ENCODE data around the gene SPATA46. TPM values are rescaled to one million over a fixed set of nuclear protein-coding genes. Genes with fewer than 3 reads are reported as not detected.
"Not testable (repeated sequence)": the region's sequence is repeated elsewhere in the genome, so short reads cannot be mapped to it uniquely, and the experiment has no call there.

Gene SPATA46
- total RNA-seq, result not detected in 2 replicates

- Mint-ChIP-seq H3K27me3 (ENCODE audit: insufficient read depth) (no peaks in the 10 kb centered on the region), H3K27ac (no peak within 1 kb of the TSS), H3K36me3 (ENCODE audit: low read depth) (no peaks in the 10 kb centered on the region), H3K9me3 (no peaks in the 10 kb centered on the region), H3K4me1 (ENCODE audit: low read depth) (no peaks in the 10 kb centered on the region), H3K4me3 (no peak within 1 kb of the TSS)
- DNase-seq (ENCODE audit: low spot score), result no peak
- intact Hi-C loops (cut with micrococcal nuclease), result no loop called here
Measured at GRCh38 chr1:162376691-162377090, at the start of gene SPATA46. Gene SPATA46 (minus strand): TSS chr1:162376854. CDS start chr1:162376790, 64 bp downstream.

DNA sequence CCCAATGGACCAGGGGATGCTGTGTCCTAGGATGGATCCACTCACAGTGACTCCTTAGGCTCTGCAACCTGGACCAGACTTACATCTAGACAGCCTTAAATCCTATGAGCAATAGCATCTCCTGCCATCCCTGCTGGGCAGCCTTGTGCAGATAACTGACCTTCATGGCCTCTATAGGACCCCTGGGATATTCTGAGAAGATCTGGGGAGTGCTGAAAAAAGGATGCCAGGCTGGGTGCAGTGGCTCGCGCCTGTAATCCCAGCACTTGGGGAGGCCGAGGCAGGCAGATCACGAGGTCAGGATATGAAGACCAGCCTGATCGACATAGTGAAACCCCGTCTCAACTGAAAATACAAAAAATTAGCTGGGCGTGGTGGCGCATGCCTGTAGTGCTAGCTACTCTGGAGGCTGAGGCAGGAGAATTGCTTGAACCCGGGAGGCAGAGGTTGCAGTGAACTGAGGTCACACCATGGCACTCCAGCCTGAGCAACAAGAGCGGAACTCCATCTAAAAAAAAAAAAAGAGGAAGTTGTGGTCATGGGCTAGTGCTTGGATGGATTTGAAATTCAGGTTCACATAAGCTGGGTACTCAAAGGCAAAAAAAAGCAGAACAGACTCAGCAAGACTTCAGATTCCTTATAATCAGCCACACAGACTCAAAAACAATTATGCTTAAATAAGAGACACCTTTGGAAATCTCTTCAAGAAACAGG lies 46.2 kb upstream of the SPATA46 start:
- DNase-seq (ENCODE audit: low spot score), result no peak
- peaks cover 6% of the 10 kb centered on the region for H3K27me3 Mint-ChIP-seq (ENCODE audit: insufficient read depth)
- no peak overlapping the region for H3K4me3 Mint-ChIP-seq
- no peaks in the 10 kb centered on the region for H3K36me3 Mint-ChIP-seq (ENCODE audit: low read depth)
- no peak overlapping the region for H3K27ac Mint-ChIP-seq
- H3K4me1 Mint-ChIP-seq (ENCODE audit: low read depth), result no peaks in the 10 kb centered on the region
- no peaks in the 10 kb centered on the region for H3K9me3 Mint-ChIP-seq
- intact Hi-C loops (cut with micrococcal nuclease), result no loop called here

- H3K36me3 Mint-ChIP-seq (ENCODE audit: low read depth), result no peaks in the 10 kb centered on the region
- DNase-seq (ENCODE audit: low spot score), result no peak
- no peak overlapping the region for H3K4me3 Mint-ChIP-seq
- peaks cover 6% of the 10 kb centered on the region for H3K27me3 Mint-ChIP-seq (ENCODE audit: insufficient read depth)
- intact Hi-C loops (cut with micrococcal nuclease), result no loop called here
- no peaks in the 10 kb centered on the region for H3K4me1 Mint-ChIP-seq (ENCODE audit: low read depth)
- H3K9me3 Mint-ChIP-seq, result no peaks in the 10 kb centered on the region
- H3K27ac Mint-ChIP-seq, result no peak overlapping the region
Measured at GRCh38 chr1:162421258-162422164, 44.9 kb upstream of the SPATA46 start.

DNA sequence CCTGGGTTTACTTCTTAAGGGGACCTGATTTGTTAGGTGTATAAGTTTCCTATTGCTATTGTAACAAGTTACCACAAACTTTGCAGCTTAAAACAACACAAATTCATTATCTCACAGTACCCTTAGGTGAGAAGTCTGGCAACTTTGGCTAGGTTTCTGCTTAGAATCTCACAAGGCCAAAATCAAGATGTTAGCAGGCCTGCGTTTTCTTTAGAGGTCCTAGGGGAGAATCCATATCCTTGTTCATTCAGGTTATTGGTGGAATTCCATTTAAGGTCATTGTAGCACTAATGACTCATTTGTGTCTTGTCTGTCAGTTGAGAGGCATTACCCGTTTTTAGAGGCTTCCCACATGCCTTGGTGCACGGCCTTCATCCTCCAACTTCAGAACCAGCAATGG lies 43.5 kb upstream of the SPATA46 start:
- no peak for DNase-seq (ENCODE audit: low spot score)
- Mint-ChIP-seq H3K9me3 (no peaks in the 10 kb centered on the region), H3K27me3 (ENCODE audit: insufficient read depth) (peaks cover 6% of the 10 kb centered on the region), H3K4me3 (no peak overlapping the region), H3K27ac (no peak overlapping the region), H3K4me1 (ENCODE audit: low read depth) (no peaks in the 10 kb centered on the region), H3K36me3 (ENCODE audit: low read depth) (no peaks in the 10 kb centered on the region)
- intact Hi-C loops (cut with micrococcal nuclease), result no loop called here

DNA sequence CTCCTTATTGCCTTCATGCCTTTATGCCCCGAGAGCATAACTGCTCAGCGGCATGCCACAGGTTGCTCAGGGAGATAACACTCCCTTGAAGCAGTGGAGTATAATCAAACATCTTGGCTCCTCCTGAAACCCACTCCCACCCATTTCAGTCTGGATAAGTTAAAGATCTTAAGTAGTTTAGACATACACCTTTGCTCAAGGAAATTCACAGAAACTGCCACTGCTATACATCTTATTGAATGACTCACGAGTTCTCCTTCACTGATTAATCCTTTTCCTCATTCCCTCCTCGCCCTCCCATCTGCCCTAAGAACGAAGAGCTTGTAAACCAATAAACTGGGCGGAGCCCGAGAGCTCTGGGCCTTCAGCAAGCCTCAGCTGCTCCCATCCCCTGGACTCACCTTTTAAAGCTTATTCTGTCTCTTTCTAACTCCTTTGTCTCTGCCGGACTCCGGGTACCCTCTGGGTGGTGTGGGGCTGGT lies 42.8 kb upstream of the SPATA46 start:
- H3K9me3 Mint-ChIP-seq; H3K4me3 Mint-ChIP-seq; H3K27ac Mint-ChIP-seq; H3K27me3 Mint-ChIP-seq (ENCODE audit: insufficient read depth); DNase-seq (ENCODE audit: low spot score); H3K4me1 Mint-ChIP-seq (ENCODE audit: low read depth); H3K36me3 Mint-ChIP-seq (ENCODE audit: low read depth); intact Hi-C loops (cut with micrococcal nuclease): not testable (repeated sequence)

DNA sequence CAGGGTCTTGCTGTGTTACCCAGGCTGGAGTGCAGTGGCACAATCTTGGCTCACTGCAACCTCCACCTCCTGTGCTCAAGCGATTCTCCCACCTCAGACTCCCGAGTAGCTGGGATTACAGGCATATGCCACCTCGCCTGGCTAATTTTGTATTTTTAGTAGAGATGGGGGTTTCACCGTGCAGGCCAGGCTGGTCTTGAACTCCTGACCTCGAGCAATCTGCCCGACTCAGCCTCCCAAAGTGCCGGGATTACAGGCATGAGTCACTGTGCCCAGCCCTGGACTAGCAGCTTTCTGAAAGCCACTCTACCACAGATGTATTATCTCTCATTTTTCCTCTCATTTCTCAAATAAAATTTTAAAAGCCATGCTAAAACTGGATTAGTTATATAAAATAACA lies 41.9 kb upstream of the SPATA46 start:
- intact Hi-C loops (cut with micrococcal nuclease); H3K4me1 Mint-ChIP-seq (ENCODE audit: low read depth); H3K4me3 Mint-ChIP-seq; H3K9me3 Mint-ChIP-seq; DNase-seq (ENCODE audit: low spot score); H3K36me3 Mint-ChIP-seq (ENCODE audit: low read depth); H3K27me3 Mint-ChIP-seq (ENCODE audit: insufficient read depth); H3K27ac Mint-ChIP-seq: not testable (repeated sequence)

DNA sequence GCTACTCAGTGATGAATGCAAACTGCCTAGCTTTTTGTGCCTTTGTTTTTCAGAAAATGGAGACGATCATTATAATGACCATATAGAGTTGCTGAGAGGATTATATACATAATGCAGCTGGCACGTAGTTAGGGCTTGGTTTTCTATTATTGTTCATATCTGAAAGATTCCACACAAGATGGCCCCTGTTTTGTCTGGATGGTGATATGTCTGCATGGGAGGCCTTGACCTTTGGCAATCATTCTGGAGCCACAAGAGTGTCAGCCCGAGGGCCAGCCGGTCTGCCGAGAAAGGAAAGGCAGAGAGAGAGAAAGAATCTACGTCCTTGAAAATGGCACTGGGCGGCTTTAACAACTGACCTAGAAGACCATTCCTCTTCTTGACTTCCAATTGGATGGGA lies 41.0 kb upstream of the SPATA46 start:
- H3K27me3 Mint-ChIP-seq (ENCODE audit: insufficient read depth), result peaks cover 8% of the 10 kb centered on the region
- no peak overlapping the region for H3K27ac Mint-ChIP-seq
- no peaks in the 10 kb centered on the region for H3K9me3 Mint-ChIP-seq
- DNase-seq (ENCODE audit: low spot score), result no peak
- no peaks in the 10 kb centered on the region for H3K36me3 Mint-ChIP-seq (ENCODE audit: low read depth)
- H3K4me3 Mint-ChIP-seq, result no peak overlapping the region
- intact Hi-C loops (cut with micrococcal nuclease), result no loop called here
- H3K4me1 Mint-ChIP-seq (ENCODE audit: low read depth), result no peaks in the 10 kb centered on the region

DNA sequence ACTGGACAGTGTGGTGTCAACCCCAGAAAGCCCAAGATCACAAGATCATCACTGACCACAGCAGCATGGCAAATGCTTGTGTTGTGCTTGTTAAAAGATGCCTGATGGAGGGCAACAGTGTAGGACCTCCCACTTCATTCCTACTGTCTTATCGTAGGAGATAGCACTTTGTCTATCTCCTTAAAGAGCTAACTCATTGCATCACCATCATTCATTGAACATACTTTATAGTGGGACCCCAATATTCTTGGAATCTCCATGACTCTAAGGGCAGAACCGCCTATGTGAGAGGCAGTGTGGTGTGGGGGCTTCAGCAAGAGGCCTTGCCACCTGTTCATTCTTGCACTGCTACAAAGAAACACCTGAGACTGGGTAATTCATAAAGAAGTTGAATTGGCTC lies 40.3 kb upstream of the SPATA46 start:
- intact Hi-C loops (cut with micrococcal nuclease), result no loop called here

DNA sequence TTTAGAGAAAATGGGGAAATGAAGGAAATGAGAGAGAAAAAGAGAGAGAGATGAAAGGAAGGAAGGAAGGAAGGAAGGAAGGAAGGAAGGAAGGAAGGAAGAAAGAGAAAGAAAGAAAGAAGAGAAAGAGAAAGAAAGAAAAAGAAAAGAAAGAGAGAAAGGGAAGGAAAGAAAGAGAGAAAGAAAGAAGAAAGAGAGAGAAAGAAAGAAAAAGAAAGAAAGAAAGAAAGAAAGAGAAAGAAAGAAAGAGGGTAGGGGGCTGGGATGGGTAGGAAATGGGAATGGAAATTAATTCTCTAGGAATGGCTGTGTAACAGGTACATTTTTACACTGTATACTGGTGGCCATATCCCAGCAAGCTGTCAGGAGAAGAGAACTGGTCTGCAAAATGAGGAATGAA lies 39.6 kb upstream of the SPATA46 start:
- no peak for DNase-seq (ENCODE audit: low spot score)
- Mint-ChIP-seq H3K9me3 (no peaks in the 10 kb centered on the region), H3K4me3 (no peak overlapping the region), H3K36me3 (ENCODE audit: low read depth) (no peaks in the 10 kb centered on the region), H3K27me3 (ENCODE audit: insufficient read depth) (peaks cover 11% of the 10 kb centered on the region), H3K27ac (no peak overlapping the region), H3K4me1 (ENCODE audit: low read depth) (no peaks in the 10 kb centered on the region)
- intact Hi-C loops (cut with micrococcal nuclease), result no loop called here

More for the DNA sequence above, 40.3 kb upstream of the SPATA46 start:
- no peak overlapping the region for H3K27ac Mint-ChIP-seq
- H3K36me3 Mint-ChIP-seq (ENCODE audit: low read depth), result no peaks in the 10 kb centered on the region
- peaks cover 8% of the 10 kb centered on the region for H3K27me3 Mint-ChIP-seq (ENCODE audit: insufficient read depth)
- no peaks in the 10 kb centered on the region for H3K9me3 Mint-ChIP-seq
- H3K4me3 Mint-ChIP-seq, result no peak overlapping the region
- H3K4me1 Mint-ChIP-seq (ENCODE audit: low read depth), result no peaks in the 10 kb centered on the region
- DNase-seq (ENCODE audit: low spot score), result no peak

DNA sequence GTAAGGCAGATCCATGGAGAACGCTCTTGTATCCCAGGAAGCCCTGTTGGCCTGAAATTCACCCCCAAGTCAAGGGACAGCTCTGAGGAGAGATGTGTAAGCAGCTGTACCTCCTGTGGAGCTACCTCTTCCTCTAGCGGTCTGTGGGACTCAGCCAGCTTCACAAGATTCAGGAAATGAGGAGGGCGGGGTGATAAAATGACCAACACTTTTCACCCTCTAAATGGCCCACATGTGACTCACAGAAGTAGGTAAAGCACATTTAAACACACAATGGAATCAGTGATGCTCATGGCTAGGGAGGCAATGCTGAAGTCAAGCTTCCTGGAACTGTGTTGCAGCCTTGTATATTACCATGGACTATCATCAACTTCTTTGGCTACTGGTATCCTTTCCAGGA lies 35.3 kb upstream of the SPATA46 start, which contains the start of gene SH2D1B:
SH2D1B (minus strand) TSS at position 135 of the 400 bp plus-strand sequence; CDS start at position 15, 120 bp downstream.
- H3K4me1 Mint-ChIP-seq (ENCODE audit: low read depth), result no peaks in the 10 kb centered on the region
- intact Hi-C loops (cut with micrococcal nuclease), result no loop called here
- H3K27me3 Mint-ChIP-seq (ENCODE audit: insufficient read depth), result peaks cover 14% of the 10 kb centered on the region
- H3K4me3 Mint-ChIP-seq, result no peak within 1 kb of the TSS
- no peaks in the 10 kb centered on the region for H3K9me3 Mint-ChIP-seq
- DNase-seq (ENCODE audit: low spot score), result no peak
- H3K36me3 Mint-ChIP-seq (ENCODE audit: low read depth), result no peaks in the 10 kb centered on the region
- H3K27ac Mint-ChIP-seq, result no peak within 1 kb of the TSS

- Mint-ChIP-seq H3K9me3 (no peaks in the 10 kb centered on the region), H3K36me3 (ENCODE audit: low read depth) (no peaks in the 10 kb centered on the region), H3K27ac (no peak overlapping the region), H3K27me3 (ENCODE audit: insufficient read depth) (peaks cover 10% of the 10 kb centered on the region), H3K4me3 (no peak overlapping the region), H3K4me1 (ENCODE audit: low read depth) (no peaks in the 10 kb centered on the region)
- DNase-seq (ENCODE audit: low spot score), result no peak
- intact Hi-C loops (cut with micrococcal nuclease), result no loop called here
Measured at GRCh38 chr1:162407539-162407938, 30.9 kb upstream of the SPATA46 start.

DNA sequence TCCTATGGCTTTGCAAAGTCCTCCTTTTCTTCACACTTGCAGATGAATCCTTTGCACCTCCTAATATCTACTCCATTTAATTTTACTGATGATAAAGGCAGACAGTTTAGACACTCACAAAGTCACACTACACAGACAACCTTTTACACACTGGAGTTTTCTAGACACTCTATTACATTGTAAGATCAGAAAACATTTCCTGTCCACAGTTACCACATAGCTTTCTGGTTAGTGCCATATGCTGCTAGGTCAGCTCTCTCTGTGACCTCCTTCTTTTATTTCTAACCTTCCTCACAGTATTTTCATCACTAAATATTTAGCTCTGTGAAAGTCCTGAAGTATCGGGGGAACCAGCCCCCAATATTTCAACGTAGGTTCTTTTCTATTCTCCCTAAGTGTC lies 30.2 kb upstream of the SPATA46 start:
- H3K27me3 Mint-ChIP-seq (ENCODE audit: insufficient read depth), result peaks cover 10% of the 10 kb centered on the region
- H3K4me1 Mint-ChIP-seq (ENCODE audit: low read depth), result no peaks in the 10 kb centered on the region
- intact Hi-C loops (cut with micrococcal nuclease), result no loop called here
- H3K27ac Mint-ChIP-seq, result no peak overlapping the region
- H3K4me3 Mint-ChIP-seq, result no peak overlapping the region
- no peak for DNase-seq (ENCODE audit: low spot score)
- H3K36me3 Mint-ChIP-seq (ENCODE audit: low read depth), result no peaks in the 10 kb centered on the region
- H3K9me3 Mint-ChIP-seq, result no peaks in the 10 kb centered on the region

GRCh38 chr1:162405800-162406199 lies 29.1 kb upstream of the SPATA46 start:
- Mint-ChIP-seq H3K9me3 (no peaks in the 10 kb centered on the region), H3K4me1 (ENCODE audit: low read depth) (no peaks in the 10 kb centered on the region), H3K27ac (no peak overlapping the region), H3K27me3 (ENCODE audit: insufficient read depth) (peaks cover 8% of the 10 kb centered on the region), H3K36me3 (ENCODE audit: low read depth) (no peaks in the 10 kb centered on the region), H3K4me3 (no peak overlapping the region)
- intact Hi-C loops (cut with micrococcal nuclease), result no loop called here
- DNase-seq (ENCODE audit: low spot score), result no peak
